Activated CD8-positive, alpha-beta T cell treated with anti-CD3 and anti-CD28 coated beads for 36 hours (primary cell): ENCODE data around the gene RPL3. TPM values are rescaled to one million over a fixed set of nuclear protein-coding genes. Genes with fewer than 3 reads are reported as not detected.

Experiments
- ATAC-seq: fragments of 200-7000 bp; cut with Tn5 transposase; one replicate; pipeline ENCODE4 v1.10.0; 2021; ENCODE audit warnings: mild to moderate bottlenecking, moderate library complexity
- CTCF ChIA-PET: fragments of 350-600 bp; sonication (Branson Sonifier 250); formaldehyde crosslinking; loops from one replicate; lab custom pipeline; 2021; ENCODE audit warnings: antibody characterized with exemption; lab: Charles Lee
- POLR2A ChIA-PET: fragments of 350-600 bp; sonication (Branson Sonifier 250); formaldehyde crosslinking; loops from one replicate; lab custom pipeline; 2021; ENCODE audit warnings: antibody characterized with exemption; lab: Charles Lee
- DNase-seq: peaks from one replicate; pipeline ENCODE4 v3.0.0-alpha.2; 2020
- H3K27ac Mint-ChIP-seq: one replicate; pipeline ENCODE4 v1.8.0; 2021; ENCODE audit warnings: mild to moderate bottlenecking, mixed read lengths
- H3K27me3 Mint-ChIP-seq: one replicate; pipeline ENCODE4 v1.8.0; 2021; ENCODE audit warnings: mixed read lengths
- H3K36me3 Mint-ChIP-seq: one replicate; pipeline ENCODE4 v1.8.0; 2021; ENCODE audit warnings: low read depth, mixed read lengths
- H3K4me1 Mint-ChIP-seq: one replicate; pipeline ENCODE4 v1.8.0; 2021; ENCODE audit warnings: low read depth, mixed read lengths
- H3K4me3 Mint-ChIP-seq: one replicate; pipeline ENCODE4 v1.8.0; 2021; ENCODE audit warnings: mild to moderate bottlenecking, moderate library complexity, mixed read lengths
- H3K9me3 Mint-ChIP-seq: one replicate; pipeline ENCODE4 v1.8.0; 2021; ENCODE audit warnings: mixed read lengths
- CTCF ChIP-seq: fragments of 200-600 bp; IDR thresholded peaks from one replicate; pipeline ENCODE4 v1.8.0; 2022; ENCODE audit warnings: antibody characterized with exemption, mild to moderate bottlenecking
- intact Hi-C: fragments of 100-400 bp; cut with micrococcal nuclease; formaldehyde crosslinking; loops from one replicate; pipeline ENCODE4 v1.10.0; 2022
- total RNA-seq, 2 experiments: library from RNA; stranded (reverse); gene quantifications; one replicate each; pipeline ENCODE4 v1.2.3, GENCODE V29; 2021

The RPL3 gene
- total RNA-seq, 2 experiments from 2014 or later = 3,563 to 3,599 TPM

- ATAC-seq = no peak
- intact Hi-C loops = no loop called here
- H3K9me3 Mint-ChIP-seq = no peaks in the 10 kb centered on the region
- POLR2A ChIA-PET = interaction anchor here (0.7 to 1.2 kb wide), 2 partner anchors 13 to 61 kb away, joined by 3 read pairs; no protein-coding TSS in a partner anchor
- H3K27ac Mint-ChIP-seq = no peak overlapping the region
- TF ChIP-seq CTCF = no peak
- no peaks in the 10 kb centered on the region for H3K4me1 Mint-ChIP-seq
- H3K4me3 Mint-ChIP-seq = no peak overlapping the region
- no peaks in the 10 kb centered on the region for H3K36me3 Mint-ChIP-seq
- no peak for DNase-seq
- CTCF ChIA-PET = interaction anchor here (0.9 to 1.2 kb wide), 3 partner anchors 8 to 126 kb away, joined by 3 read pairs; no protein-coding TSS in a partner anchor
- H3K27me3 Mint-ChIP-seq = peaks cover 24% of the 10 kb centered on the region
These were observed 21.8 kb downstream of the RPL3 start for GRCh38 chr22:39297490-39298240.

GRCh38 chr22:39296981-39297489, 22.4 kb downstream of the RPL3 start:
- no peak for ATAC-seq
- POLR2A ChIA-PET = interaction anchor here (0.7 to 1.2 kb wide), 2 partner anchors 14 to 60 kb away, joined by 3 read pairs; no protein-coding TSS in a partner anchor

GRCh38 chr22:39296535-39296934, 22.9 kb downstream of the RPL3 start:
- Mint-ChIP-seq H3K9me3 (no peaks in the 10 kb centered on the region), H3K27ac (no peak overlapping the region), H3K27me3 (peaks cover 24% of the 10 kb centered on the region), H3K36me3 (no peaks in the 10 kb centered on the region), H3K4me1 (no peaks in the 10 kb centered on the region), H3K4me3 (no peak overlapping the region)
- intact Hi-C loops = no loop called here
- DNase-seq (no peak), ATAC-seq (no peak)
- ChIA-PET CTCF (interaction anchor here (1.2 kb wide), 1 partner anchor 125 kb away, joined by 3 read pairs; no protein-coding TSS in a partner anchor), POLR2A (interaction anchor here (1.2 kb wide), 1 partner anchor 15 kb away, joined by 3 read pairs; no protein-coding TSS in a partner anchor)
- TF ChIP-seq CTCF = no peak

More at GRCh38 chr22:39296981-39297489, 22.4 kb downstream of the RPL3 start:
- intact Hi-C loops = no loop called here
- H3K27ac Mint-ChIP-seq = no peak overlapping the region
- TF ChIP-seq CTCF = no peak
- no peaks in the 10 kb centered on the region for H3K4me1 Mint-ChIP-seq
- H3K4me3 Mint-ChIP-seq = no peak overlapping the region
- no peaks in the 10 kb centered on the region for H3K9me3 Mint-ChIP-seq
- no peak for DNase-seq
- no peaks in the 10 kb centered on the region for H3K36me3 Mint-ChIP-seq
- peaks cover 24% of the 10 kb centered on the region for H3K27me3 Mint-ChIP-seq
- CTCF ChIA-PET = interaction anchor here (0.9 to 1.2 kb wide), 2 partner anchors 9 to 126 kb away, joined by 3 read pairs; no protein-coding TSS in a partner anchor

- ChIA-PET POLR2A (no interaction called here), CTCF (interaction anchor here (1.5 kb wide), 1 partner anchor 124 kb away, joined by 4 read pairs; no protein-coding TSS in a partner anchor)
- H3K4me3 Mint-ChIP-seq = no peak overlapping the region
- H3K27ac Mint-ChIP-seq = no peak overlapping the region
- H3K27me3 Mint-ChIP-seq = peaks cover 10% of the 10 kb centered on the region
- DNase-seq = no peak
- no peaks in the 10 kb centered on the region for H3K9me3 Mint-ChIP-seq
- no peaks in the 10 kb centered on the region for H3K4me1 Mint-ChIP-seq
- ATAC-seq = no peak
- TF ChIP-seq CTCF = no peak
- H3K36me3 Mint-ChIP-seq = no peaks in the 10 kb centered on the region
- intact Hi-C loops = no loop called here
These were observed 24.6 kb downstream of the RPL3 start for GRCh38 chr22:39294571-39295468.
